Activated CD4-positive, alpha-beta T cell treated with anti-CD3 and anti-CD28 coated beads, Interleukin-2, Interleukin-4, amounts not matched to agents 100 ng/mL and 50 ng/mL, durations not matched to agents 16 hours and 8 hours (primary cell): ENCODE data around the gene FOXN3.

Source experiments
- DNase-seq: peaks from one replicate; pipeline ENCODE4 v3.0.0-alpha.2; 2020; ENCODE audit warnings: low spot score

The FOXN3 gene

DNA sequence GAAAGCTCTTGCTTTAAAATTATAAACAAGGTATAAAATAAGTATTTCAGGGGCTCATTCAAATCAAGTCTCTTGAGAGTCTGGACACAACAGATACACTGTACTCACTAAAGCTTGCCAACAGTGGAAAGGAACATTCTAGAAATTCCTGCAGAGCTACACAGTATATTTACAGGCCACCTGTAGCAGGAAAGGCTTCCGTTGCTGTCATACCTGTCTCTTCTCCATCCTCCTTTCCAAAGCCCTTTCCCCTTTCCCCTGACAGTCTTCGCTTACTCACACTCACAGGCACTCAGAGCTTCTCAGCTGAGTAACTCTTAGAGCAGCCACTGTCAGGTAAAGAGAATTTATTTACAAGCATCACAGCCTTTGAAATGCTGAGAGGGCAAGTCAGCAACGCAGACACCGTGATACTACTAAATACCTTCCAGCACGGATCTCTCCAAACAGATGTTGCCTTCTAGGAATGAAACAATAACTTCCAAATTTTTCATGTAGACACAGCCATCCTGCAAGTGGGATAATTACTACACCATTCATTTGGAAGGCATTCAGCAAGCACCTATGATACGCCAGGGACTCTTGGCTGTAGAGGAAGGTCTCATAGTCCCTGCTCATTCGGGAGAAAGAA is 167.9 kb downstream of the FOXN3 start:
- no peak for DNase-seq

DNA sequence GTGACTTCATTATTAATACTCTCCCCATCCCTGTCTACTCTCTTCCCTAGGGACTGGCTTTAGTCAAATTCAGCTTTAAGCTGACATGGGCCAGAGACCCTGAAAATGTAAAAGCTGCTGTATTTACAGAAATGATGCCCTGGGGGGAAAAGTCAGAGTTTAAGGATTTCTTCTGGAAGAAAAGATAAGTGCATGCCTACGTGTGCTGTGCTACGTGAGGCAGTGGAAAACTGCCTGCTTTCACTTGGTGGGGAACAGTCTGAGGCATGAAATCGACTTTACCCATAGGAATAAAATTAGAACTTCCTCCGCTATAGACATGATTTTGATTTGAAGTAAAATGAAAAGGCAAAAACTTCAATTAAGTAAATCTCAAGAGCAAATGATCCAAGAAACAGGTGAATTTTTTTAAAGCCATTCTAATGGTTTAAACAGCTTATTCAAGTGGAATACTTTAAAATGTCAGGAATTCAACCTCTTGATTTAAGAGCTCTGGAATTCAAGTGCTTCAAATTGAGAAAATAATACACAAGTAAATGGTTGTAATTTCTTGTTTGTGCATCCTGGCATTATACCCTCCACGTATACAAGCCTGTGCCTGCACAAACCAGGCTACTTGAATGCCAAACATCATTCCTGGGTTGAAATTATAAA is 168.5 kb downstream of the FOXN3 start:
- DNase-seq, result no peak

DNA sequence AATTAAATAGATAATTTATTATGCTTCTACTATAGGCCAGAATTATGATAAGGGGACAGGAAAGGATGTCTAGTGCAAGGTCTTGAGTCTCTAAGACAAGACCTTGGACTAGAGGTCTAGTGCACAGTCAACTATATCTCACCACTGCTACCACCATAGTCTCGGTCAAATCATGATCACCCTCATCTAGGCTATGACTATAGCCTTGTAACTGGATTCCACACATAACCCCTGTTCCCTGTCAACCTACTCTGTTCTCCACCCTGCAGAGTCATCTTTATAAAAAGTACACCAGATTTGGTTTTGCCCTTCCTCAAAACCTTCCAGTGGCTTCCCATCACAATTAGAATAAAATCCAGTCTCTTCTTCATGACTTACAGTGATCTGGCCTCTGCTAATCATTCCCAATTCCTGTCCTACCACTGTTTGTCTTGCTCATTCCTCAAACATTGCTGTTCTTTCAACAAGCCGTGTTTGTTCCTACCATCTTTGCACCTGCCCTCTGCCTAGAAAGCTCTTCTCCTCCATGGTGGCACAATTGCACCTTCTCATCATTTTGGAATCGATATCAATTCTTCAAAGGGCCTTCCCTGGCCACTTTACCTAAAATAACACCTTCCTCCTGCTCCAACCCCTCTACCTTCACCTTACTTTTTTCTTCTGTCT is 169.4 kb downstream of the FOXN3 start:
- DNase-seq, result no peak

DNA sequence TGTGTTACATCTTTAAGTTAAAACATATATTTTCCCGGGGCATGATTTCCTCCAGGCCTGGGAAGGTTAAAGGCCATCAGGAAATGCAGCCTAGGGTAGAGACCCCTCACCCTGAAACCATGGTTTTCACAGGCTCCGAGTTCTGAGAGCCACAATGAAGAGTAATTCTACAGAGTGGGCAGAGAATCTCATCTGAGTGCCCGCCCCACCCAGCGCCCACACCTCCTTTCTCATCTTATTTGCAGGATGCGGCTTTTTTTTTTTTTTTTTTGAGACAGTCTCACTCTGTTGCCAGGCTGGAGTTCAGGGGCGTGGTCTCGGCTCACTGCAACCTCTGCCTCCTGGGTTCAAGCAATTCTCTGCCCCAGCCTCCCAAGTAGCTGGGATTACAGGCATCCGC is 170.7 kb downstream of the FOXN3 start:
- no peak for DNase-seq

DNA sequence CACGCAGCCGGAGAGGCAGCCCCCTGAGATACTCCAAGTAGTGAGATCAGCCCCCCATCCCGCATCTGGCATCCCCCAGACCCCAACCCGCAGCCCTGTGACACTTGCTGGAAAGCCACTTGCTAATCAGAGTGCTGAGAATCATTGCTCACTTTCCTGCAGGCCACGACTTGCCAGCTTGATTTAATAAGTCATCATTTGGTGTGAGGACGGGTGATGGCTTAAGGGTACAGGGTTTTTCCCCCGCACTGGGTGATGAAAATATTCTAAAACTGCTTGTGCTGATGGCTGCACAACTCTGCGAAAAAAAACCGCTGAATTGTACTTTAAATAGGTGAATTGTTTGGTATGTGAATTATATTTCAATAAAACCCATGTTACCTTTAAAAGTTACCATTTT is 171.2 kb downstream of the FOXN3 start:
- DNase-seq, result no peak

DNA sequence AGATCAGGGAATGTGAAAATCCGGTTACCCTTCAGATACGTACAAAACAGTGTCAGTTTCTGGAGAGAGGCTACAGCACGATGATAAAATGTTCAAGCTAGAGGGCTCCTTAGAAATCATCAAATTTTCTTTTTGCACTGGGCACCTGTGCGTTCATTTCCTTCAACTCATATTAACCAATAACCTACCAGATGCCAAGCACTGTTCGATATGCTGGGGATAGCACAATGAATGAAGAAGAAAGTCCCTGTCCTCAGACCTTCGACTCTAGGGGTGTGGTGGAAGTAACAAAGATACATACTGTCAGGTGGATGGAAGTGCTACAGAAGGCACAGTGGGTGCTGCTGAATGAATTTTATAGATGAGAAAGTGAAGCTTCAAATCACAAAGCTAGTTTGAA is 172.3 kb downstream of the FOXN3 start:
- no peak for DNase-seq

DNA sequence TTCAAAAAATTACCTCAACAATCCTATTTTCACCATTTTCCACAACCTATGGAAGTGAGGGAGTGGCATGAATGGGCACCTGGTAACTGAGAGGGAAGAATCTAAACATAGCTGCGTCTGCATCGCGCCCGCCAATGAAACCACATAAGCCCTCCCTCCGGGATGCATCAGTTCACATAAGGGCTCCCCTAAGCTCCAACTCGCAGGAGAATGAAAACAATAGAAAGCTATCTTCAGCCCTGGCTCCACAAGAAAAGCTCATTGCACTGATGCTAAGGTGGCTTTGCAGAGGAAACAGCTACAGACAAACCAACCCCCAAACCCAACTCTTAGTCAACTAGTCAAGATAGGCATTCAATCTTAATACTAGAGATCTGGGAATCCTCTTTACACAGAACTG is 173.3 kb downstream of the FOXN3 start:
- DNase-seq, result no peak

DNA sequence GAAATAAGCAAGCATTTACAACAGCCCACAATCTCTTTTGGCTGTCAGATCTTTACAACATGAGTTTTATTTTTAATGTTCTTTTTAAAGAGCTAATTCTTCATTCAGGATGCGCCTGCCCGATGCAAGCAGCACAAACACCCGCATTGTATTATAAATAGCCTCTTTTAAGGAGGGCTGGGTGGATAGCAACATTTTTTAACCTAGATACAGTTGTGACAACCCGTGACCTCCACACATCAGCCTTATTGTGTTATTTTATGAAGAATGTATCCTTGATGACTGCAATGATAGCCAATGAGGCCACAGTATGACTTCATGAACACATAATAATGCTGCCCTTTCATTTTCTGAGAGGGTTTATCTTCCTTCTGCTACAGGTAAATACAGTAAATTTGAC is 173.7 kb downstream of the FOXN3 start:
- DNase-seq, result no peak

DNA sequence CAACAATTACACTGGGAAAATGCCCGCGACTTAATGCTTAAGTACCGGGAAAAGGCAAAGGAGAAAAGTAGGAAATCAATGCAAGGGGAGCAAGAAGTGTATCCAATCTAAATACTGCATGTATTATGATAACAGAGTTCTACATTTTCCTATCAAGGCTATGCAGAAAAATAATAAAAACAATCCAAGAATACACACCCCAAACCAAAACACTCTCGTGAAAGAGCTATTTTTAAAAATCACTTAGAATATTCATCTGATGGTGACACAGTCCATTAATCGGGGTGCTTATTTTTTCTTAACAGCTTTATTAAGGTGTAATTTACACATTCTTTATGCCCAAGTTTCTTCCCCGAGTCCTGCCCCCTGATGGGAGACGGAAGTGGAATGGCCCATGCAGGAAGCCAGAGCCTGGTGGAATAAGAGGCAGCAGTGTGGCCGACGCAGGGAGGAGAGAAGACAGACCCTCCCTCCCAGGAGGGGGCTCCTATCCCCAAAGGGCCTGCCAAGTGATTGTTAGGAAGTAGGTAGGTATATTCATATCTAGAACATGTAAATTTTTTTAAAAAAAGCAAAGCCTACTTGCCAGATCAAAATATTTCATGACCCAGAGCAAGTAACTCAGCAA is 174.3 kb downstream of the FOXN3 start:
- DNase-seq, result no peak

DNA sequence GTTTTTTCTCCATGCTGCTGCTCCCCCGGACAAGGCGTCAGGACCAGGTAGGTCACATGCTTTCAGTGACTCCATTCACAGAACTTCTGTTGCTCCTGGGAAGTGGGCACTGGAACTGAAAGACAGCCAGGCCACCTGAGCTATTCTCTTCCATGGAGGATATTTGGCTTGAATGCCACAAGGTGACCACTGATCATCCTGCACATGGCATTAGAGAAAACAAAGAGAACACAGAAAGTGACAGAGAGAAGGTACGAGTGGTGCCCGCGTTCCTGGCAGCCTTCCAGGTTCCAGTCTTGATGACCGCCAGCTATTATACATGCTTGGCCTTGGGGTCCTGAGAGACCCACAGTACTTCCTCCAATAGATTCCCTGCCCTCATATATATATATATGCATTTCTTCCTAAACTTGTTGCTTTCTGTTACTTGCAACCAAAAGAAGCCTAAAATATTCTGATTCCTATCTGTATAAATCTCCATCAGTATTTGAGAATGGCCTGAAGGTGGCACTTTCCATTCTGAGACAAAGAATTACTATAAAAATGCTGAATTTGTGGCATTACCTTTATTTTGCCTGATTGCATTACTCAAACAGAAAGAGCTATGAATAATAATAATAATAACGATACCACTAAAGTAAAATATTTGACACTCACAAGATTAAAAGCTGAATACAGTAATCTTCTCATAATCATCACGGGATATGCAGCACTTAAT is 174.9 kb downstream of the FOXN3 start:
- no peak for DNase-seq

DNA sequence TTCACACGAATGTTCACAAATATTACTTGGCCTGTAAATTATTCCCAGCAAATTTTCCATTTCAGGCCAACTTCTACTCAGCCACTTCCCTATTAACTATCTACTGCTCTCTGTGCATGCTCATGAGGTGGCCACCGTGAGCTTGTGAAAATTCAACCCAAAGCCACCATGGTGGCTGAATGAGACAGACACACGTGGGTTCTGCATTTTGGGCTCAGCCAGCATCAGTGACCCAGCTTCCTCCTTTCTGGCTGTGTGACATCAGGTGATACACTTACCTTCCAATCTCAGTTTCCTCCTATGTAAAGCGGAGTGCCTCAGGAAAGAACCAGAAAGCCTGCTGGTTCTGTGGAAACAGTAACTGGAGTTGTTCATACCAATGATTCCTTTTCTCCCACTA is 175.8 kb downstream of the FOXN3 start:
- DNase-seq, result no peak

DNA sequence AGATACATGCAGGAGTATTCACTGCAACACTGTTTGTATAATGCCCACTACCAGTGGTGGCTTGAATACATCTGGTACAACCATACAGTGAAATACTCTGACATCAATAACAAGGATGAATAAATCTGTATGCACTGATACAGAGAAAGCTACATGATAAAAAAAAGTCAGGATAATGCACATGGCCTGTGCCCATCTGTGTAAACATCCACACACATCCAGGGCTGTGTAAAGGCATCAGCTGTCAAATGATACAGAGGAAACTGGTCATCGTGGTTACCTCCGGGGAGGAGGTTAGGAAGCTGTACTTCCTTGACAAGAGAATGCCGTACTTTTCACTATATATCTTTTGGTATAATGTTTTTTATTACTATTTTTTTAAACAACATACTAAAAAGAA is 176.6 kb downstream of the FOXN3 start:
- no peak for DNase-seq

DNA sequence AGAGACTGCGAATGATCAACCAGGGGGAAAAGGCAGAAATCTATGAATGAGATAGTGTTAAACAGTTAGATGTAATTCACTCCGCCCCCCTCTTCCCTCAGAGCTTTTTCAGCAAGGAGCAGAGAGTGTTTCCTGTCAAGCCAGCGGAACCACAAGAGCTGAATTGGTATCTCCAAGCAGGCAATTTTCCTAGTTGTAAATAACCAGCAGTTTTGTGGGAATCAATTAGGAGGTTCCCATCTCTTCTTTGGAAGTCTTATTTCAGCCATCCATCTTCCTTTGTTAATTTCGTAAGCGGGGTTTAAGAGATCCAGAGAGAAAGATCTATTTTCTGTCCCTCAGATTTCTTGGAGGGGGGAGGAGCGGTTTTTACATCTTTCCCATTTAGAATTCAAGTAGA is 178.0 kb downstream of the FOXN3 start:
- DNase-seq, result no peak

DNA sequence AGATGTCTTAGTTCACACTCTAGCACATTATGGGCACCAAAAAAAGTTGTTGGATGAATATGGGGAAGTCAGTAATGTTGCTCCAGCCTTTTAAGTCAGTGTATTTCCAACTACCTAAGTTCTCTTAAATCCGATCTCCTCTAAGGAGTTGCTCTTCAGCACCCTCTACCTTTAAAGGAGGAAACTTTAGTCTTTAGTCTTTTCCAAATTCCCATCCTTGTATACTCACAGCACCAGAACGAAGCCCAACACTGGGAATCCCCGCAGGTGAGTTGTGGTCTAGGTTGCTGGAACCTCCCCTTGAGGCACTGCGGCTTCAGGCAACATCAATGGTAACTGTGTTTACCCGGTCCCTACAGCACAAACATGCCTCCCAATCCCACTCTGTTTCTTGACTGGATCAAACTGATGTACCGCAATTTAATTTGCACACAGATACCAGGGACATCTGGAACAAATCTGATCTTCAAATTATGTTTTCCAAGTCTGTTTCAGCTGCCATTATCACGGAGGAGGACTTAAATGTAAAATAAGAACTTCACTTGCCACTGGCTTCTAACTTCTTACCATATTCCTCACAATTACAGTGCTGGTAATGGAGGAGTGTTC is 179.0 kb downstream of the FOXN3 start:
- no peak for DNase-seq

DNA sequence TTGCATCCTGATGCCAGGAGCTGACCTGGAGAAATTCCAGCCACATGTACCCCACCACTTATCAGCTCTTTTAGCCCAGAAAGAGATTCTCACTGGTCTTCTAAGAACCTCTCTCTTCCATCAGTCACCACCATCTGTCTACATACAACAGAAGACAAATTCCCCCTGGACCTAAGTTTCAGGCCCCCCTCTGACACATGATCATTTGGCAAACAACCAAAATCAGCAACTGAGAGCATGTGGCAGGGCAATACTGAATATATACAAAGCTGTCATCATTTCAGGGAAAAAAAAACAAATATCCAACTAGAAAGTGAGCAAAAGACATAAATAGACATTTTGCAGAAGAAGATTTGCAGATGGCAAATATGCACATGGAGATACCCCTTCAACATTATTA is 180.2 kb downstream of the FOXN3 start:
- no peak for DNase-seq

DNA sequence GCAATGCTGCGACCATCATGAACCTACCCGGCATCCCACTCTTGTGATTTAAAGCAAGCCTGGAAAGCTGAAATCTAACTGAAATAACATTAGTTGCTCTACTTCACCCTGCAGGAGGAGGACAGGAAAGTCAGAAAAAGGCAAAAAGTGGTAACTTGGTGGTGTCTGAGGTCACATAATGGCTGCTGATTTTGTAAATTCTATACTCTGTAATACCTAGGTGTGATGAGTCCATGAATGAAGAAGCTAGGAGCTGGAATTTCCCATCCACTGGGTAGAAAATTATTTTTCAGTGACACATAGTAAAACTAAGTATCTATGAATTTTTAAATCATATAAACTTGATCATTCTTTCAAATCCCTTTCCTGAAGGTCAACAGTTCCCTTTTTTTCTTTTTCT is 183.8 kb downstream of the FOXN3 start:
- no peak for DNase-seq

DNA sequence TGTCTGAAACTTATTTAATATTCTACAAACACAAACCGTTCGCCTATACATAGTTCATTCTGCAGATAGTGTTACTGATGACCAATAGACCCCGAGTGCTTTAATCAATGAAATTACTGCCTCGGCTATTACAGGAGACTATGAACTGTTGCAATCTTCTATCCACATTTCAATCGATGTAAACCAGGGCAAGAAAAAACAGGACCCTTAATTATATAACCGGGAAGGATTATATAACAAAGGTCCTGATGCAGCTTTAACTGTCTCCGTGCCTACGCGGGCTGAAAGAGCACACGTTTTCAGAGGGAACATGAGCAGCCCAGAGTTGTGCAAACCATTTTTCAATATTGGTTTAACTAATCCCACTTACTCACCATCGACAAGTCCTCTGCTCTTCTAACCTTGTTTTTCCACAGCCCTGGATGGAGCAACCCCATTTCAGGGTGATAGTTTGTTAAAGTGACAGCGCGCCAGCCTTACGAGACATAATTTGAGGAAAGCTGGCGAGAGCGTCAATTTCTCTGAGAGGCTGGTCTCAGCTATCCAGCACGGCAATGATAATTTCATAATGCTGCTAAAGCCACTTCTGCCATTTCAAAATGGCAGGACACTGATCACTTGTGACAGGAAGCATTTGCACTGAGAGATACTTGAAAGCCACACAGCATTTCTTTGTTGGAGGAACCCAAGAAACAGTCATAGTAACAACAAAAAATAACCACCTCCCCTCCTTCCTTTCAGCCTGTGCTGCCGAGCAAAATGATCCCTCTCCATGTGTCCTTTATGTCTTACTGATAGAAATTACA is 184.6 kb downstream of the FOXN3 start:
- no peak for DNase-seq

DNA sequence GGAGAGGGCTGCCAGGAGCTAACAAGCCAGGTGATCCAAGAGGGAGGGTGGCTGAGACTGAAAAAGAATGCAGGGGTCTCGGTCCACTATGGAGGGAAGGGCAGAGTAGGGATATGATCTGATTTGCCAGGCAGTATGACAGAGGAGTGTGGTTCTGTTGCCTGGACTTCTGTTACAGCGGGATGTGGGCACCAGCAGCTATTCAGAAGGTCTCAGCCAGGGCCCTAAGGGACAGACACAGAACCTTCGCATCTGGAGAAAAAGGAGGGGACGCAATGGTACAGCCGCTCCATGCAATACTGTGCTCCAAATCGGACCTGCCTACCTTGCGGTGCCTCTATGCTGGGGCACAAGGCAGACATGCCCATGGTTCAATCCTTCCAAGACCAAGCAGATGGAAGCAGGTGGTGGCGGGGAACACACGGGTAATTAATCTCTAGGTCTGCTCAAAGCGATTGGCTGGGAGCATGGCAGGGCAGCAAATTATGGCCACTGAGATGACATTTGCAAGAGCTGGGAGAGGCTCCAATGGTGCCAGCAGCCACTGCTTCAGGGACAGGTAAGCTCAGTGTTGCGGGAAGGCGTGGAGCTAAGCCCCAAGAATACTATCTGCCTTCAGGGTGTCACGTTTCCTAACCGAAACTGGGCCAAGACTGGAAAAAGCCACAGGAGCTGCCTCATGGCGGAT is 185.5 kb downstream of the FOXN3 start:
- no peak for DNase-seq

DNA sequence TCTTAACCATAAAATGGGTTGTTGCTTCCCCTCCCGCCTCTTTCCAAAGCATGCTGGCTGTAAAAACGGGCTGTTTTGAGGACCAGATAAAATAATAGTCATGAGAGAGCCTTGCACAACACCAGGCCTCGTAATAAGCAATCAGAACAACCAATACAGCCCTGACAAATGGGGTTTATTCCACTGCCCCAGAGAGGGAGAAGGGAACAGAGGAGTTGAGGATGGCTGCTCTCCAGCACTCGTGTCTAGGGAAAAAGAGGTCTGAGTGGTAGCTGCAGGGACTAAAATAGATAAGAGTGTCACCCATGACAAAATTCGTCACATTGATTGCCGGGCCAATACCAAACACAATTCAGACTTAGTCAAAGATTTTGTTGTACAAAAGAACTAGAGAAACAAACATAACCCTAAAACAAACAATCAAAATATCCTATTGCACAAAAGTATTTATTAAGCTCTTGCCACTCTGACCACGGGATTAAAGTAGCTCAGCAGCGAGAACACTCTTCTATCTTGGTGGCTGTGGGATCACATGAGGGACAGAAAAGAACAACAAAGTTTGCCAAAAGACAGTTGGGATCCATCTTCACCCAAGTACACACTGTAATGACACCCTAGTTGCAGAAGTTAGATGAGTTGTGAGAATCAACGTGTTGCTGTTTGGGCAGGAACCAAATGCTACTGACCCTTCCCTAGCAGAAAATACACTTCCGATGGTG is 188.0 kb downstream of the FOXN3 start:
- DNase-seq, result no peak

DNA sequence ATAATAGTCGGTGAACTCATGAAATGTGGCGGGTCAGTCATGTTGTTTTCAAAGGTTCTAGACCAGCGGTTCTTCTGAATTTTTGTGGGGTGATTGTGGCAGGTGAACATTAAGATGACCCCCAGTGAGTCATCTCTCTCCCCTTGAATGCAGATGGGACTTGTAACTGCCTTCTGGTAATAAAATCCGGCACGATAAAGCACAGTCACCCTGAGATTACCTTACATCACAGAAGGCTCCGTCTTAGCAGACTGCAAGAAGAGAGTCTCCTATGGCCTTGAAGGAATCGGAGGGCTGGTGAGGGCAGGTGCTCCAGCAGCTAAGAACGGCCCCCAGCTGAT is 189.6 kb downstream of the FOXN3 start:
- no peak for DNase-seq
